ENCODE results near the gene RRP9.

DNA sequence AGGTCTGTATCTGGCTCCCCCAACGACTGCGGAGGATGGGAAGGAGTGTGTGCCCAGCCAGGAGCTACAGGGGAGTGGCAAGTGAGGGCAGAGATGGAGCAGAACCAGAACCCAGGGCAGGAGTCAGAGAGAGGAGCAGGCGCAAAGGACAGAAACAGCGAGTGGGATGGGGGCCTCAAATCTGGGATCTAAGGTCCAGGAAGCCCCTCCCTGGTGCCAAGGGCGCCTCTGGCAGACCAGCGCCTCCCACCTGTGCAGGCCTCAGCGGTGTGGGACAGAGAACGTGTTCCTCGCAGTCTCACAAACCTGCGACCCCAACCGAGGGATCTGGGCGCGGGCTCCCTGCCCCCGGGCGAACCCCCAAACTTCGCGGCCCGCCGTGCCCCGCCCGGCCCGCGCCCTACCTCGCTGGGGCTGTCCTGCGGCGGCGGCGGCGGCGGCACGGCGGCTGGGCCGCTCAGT is 25.2 kb upstream of the RRP9 start:
- TF ChIP-seq, protein P1, sequence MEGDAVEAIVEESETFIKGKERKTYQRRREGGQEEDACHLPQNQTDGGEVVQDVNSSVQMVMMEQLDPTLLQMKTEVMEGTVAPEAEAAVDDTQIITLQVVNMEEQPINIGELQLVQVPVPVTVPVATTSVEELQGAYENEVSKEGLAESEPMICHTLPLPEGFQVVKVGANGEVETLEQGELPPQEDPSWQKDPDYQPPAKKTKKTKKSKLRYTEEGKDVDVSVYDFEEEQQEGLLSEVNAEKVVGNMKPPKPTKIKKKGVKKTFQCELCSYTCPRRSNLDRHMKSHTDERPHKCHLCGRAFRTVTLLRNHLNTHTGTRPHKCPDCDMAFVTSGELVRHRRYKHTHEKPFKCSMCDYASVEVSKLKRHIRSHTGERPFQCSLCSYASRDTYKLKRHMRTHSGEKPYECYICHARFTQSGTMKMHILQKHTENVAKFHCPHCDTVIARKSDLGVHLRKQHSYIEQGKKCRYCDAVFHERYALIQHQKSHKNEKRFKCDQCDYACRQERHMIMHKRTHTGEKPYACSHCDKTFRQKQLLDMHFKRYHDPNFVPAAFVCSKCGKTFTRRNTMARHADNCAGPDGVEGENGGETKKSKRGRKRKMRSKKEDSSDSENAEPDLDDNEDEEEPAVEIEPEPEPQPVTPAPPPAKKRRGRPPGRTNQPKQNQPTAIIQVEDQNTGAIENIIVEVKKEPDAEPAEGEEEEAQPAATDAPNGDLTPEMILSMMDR (conservative IDR thresholded peaks at IDR 0.05; ENCODE audit: low read length) = no peak
- TF ChIP-seq EZH2phosphoT487 (IDR thresholded peaks at IDR 0.05; ENCODE audit: borderline replicate concordance) = no peak

Measured in Loucy (cell line).